H9 (cell line): ENCODE results near the gene TPTE2. TPM values are rescaled to one million over a fixed set of nuclear protein-coding genes. Genes with fewer than 3 reads are reported as not detected.

Experiments
- DNase-seq: peaks from one replicate; pipeline ENCODE4 v3.0.0-alpha.2; 2017
- H2AFZ ChIP-seq: one replicate; pipeline ENCODE4 v1.6.1; 2013; ENCODE audit warnings: mild to moderate bottlenecking, low read length, control low read depth, moderate library complexity
- H2AK5ac ChIP-seq: 2 replicates; pipeline ENCODE4 v1.6.1; 2013; ENCODE audit warnings: low read length, control low read depth, mixed read lengths; ENCODE audit not compliant: insufficient read length
- H2BK120ac ChIP-seq: one replicate; pipeline ENCODE4 v1.6.1; 2013; ENCODE audit warnings: low read depth, mild to moderate bottlenecking, low read length, control low read depth, inconsistent platforms; ENCODE audit not compliant: poor library complexity, severe bottlenecking
- H2BK12ac ChIP-seq: 2 replicates; pipeline ENCODE4 v1.6.1; 2013; ENCODE audit warnings: low read length, control low read depth, mixed read lengths, low read depth; ENCODE audit not compliant: insufficient read length
- H2BK15ac ChIP-seq: 2 replicates; pipeline ENCODE4 v1.6.1; 2013; ENCODE audit warnings: low read depth, low read length, control low read depth
- H2BK20ac ChIP-seq: one replicate; pipeline ENCODE4 v1.6.1; 2013; ENCODE audit warnings: low read depth, mild to moderate bottlenecking, low read length, control low read depth, inconsistent platforms; ENCODE audit not compliant: poor library complexity, severe bottlenecking
- H2BK5ac ChIP-seq: 2 replicates; pipeline ENCODE4 v1.6.1; 2013; ENCODE audit warnings: low read length, control low read depth, mixed read lengths; ENCODE audit not compliant: insufficient read length
- H3K14ac ChIP-seq: 2 replicates; pipeline ENCODE4 v1.6.1; 2013; ENCODE audit warnings: low read length, control low read depth; ENCODE audit not compliant: insufficient read depth
- H3K18ac ChIP-seq: 2 replicates; pipeline ENCODE4 v1.6.1; 2013; ENCODE audit warnings: low read depth, mild to moderate bottlenecking, mixed read lengths, low read length, control low read depth; ENCODE audit not compliant: insufficient read length
- H3K23ac ChIP-seq: 2 replicates; pipeline ENCODE4 v1.6.1; 2013; ENCODE audit warnings: low read length, control low read depth, mixed read lengths, low read depth; ENCODE audit not compliant: insufficient read length
- H3K23me2 ChIP-seq: 2 replicates; pipeline ENCODE4 v1.6.1; 2013; ENCODE audit warnings: low read depth, mild to moderate bottlenecking, mixed read lengths, low read length, control low read depth; ENCODE audit not compliant: insufficient read length, poor library complexity, severe bottlenecking
- H3K27ac ChIP-seq: 2 replicates; pipeline ENCODE4 v1.5.1; 2013; ENCODE audit warnings: low read length, control low read depth, mixed read lengths, low read depth; ENCODE audit not compliant: insufficient read length
- H3K27me3 ChIP-seq: 2 replicates; pipeline ENCODE4 v1.6.1; 2013; ENCODE audit warnings: low read length, control low read depth, inconsistent platforms; ENCODE audit not compliant: insufficient read depth
- H3K4ac ChIP-seq: 2 replicates; pipeline ENCODE4 v1.6.1; 2013; ENCODE audit warnings: low read depth, mild to moderate bottlenecking, control low read depth, inconsistent platforms, low read length, moderate library complexity
- H3K4me1 ChIP-seq: 2 replicates; pipeline ENCODE4 v1.6.1; 2013; ENCODE audit warnings: low read length, control low read depth, inconsistent platforms; ENCODE audit not compliant: insufficient read depth
- H3K4me2 ChIP-seq: 2 replicates; pipeline ENCODE4 v1.6.1; 2013; ENCODE audit warnings: low read length, control low read depth, mixed read lengths; ENCODE audit not compliant: insufficient read length, insufficient read depth
- H3K56ac ChIP-seq: 2 replicates; pipeline ENCODE4 v1.6.1; 2013; ENCODE audit warnings: low read depth, mild to moderate bottlenecking, mixed read lengths, low read length, control low read depth; ENCODE audit not compliant: insufficient read length
- H3K79me1 ChIP-seq: 2 replicates; pipeline ENCODE4 v1.6.1; 2013; ENCODE audit warnings: low read depth, mild to moderate bottlenecking, moderate library complexity, low read length, control low read depth, inconsistent platforms; ENCODE audit not compliant: insufficient read depth, poor library complexity, severe bottlenecking
- H3K79me2 ChIP-seq: 2 replicates; pipeline ENCODE4 v1.6.1; 2013; ENCODE audit warnings: low read length, control low read depth, inconsistent platforms; ENCODE audit not compliant: insufficient read depth
- H3K9ac ChIP-seq: 2 replicates; pipeline ENCODE4 v1.6.1; 2013; ENCODE audit warnings: low read length, control low read depth, mixed read lengths; ENCODE audit not compliant: insufficient read length; ENCODE audit errors: extremely low read depth
- H3K9me3 ChIP-seq: one replicate; pipeline ENCODE4 v1.6.1; 2013; ENCODE audit warnings: low read depth, low read length, inconsistent platforms; ENCODE audit not compliant: control insufficient read depth
- H3T11ph ChIP-seq: one replicate; pipeline ENCODE4 v1.6.1; 2013; ENCODE audit warnings: mild to moderate bottlenecking, low read length, control low read depth, inconsistent platforms
- H4K20me1 ChIP-seq: one replicate; pipeline ENCODE4 v1.6.1; 2013; ENCODE audit not compliant: control insufficient read depth, insufficient read length, insufficient read depth
- H4K5ac ChIP-seq: 2 replicates; pipeline ENCODE4 v1.6.1; 2013; ENCODE audit warnings: low read depth, mild to moderate bottlenecking, mixed read lengths, low read length, control low read depth; ENCODE audit not compliant: insufficient read length
- H4K8ac ChIP-seq: replicated peaks from 2 replicates; pipeline ENCODE4 v1.6.1; 2013; ENCODE audit warnings: low read length, control low read depth, mixed read lengths, low read depth; ENCODE audit not compliant: insufficient read length
- H4K91ac ChIP-seq: 2 replicates; pipeline ENCODE4 v1.6.1; 2013; ENCODE audit warnings: low read depth, mild to moderate bottlenecking, moderate library complexity, mixed read lengths, low read length, control low read depth; ENCODE audit not compliant: insufficient read length
- H3K27ac Mint-ChIP-seq, 3 experiments: 2 replicates in 2 of 3; 3 replicates in 1 of 3; pipeline ENCODE4 v1.8.0; 2020 to 2021; ENCODE audit warnings: mixed read lengths in 3 of 3, mild to moderate bottlenecking in 1 of 3, moderate library complexity in 1 of 3
- H3K27me3 Mint-ChIP-seq: 2 replicates; pipeline ENCODE4 v1.8.0; 2021; ENCODE audit warnings: low read depth, mild to moderate bottlenecking, moderate library complexity, mixed read lengths
- H3K36me3 Mint-ChIP-seq, 3 experiments: 2 replicates in 2 of 3; 3 replicates in 1 of 3; pipeline ENCODE4 v1.8.0; 2020 to 2021; ENCODE audit warnings: low read depth in 3 of 3, mixed read lengths in 3 of 3; ENCODE audit not compliant: insufficient read depth in 1 of 3
- H3K4me1 Mint-ChIP-seq, 2 experiments: 2 replicates each; pipeline ENCODE4 v1.8.0; 2020; ENCODE audit warnings: mixed read lengths in 2 of 2
- H3K4me3 Mint-ChIP-seq, 2 experiments: 2 replicates in 1 of 2; 3 replicates in 1 of 2; pipeline ENCODE4 v1.8.0; 2020 to 2021; ENCODE audit warnings: mild to moderate bottlenecking in 2 of 2, mixed read lengths in 2 of 2, moderate library complexity in 1 of 2
- H3K9me3 Mint-ChIP-seq, 2 experiments: 2 replicates in 1 of 2; 3 replicates in 1 of 2; pipeline ENCODE4 v1.8.0; 2020; ENCODE audit warnings: mild to moderate bottlenecking in 2 of 2, mixed read lengths in 2 of 2, moderate library complexity in 1 of 2
- CTCF ChIP-seq: fragments of 200-600 bp; sonication (generic); conservative IDR thresholded peaks from 3 replicates; pipeline ENCODE4 v1.8.0; 2021; ENCODE audit warnings: antibody characterized with exemption, mild to moderate bottlenecking
- total RNA-seq: library from RNA; stranded (reverse); gene quantifications from 2 replicates; pipeline ENCODE4 v1.2.1, GENCODE V29; 2021

The TPTE2 gene
- total RNA-seq, 1 experiment from 2014 or later = not detected

DNA sequence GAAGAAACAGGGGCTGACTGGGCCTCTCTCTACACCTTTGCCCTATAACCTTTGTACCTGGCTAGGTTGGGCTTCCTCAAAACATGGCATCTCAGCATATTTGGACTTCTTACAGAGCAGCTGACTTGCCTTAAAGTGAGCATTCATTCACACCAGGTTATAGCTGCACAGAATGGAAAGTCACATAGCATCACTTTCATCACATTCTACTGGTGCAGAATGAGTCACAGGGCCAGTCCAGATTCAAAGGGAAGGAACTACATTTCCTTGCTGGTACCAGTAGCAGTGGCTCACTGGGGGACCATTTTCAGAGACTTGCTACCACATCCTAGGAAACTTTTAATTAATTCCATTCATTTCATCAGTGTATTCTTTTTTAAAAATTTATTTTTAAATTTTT lies 20.3 kb upstream of the TPTE2 start:
- no peaks in the 10 kb centered on the region for H3K23me2 ChIP-seq
- H4K8ac ChIP-seq = no peak overlapping the region
- H3K18ac ChIP-seq = no peak overlapping the region
- peaks cover 39% of the 10 kb centered on the region for H3K9me3 ChIP-seq
- H3K27ac ChIP-seq = no peak overlapping the region
- Mint-ChIP-seq H3K27ac (no peak overlapping the region), H3K27me3 (no peaks in the 10 kb centered on the region), H3K36me3 (peaks cover 0 to 7% (median 0%) of the 10 kb centered on the region in 3 experiments; a peak in 3 of 7 replicates), H3K9me3 (peaks cover 74 to 75% of the 10 kb centered on the region in 2 experiments), H3K4me3 (no peak overlapping the region), H3K4me1 (no peaks in the 10 kb centered on the region)
- no peak overlapping the region for H3K4ac ChIP-seq
- H2BK12ac ChIP-seq = no peak overlapping the region
- H2BK15ac ChIP-seq = no peak overlapping the region
- H3K4me1 ChIP-seq = no peaks in the 10 kb centered on the region
- H3K27me3 ChIP-seq = no peaks in the 10 kb centered on the region
- H4K5ac ChIP-seq = no peak overlapping the region
- H2BK20ac ChIP-seq = no peak overlapping the region
- no peaks in the 10 kb centered on the region for H4K20me1 ChIP-seq
- no peak overlapping the region for H2AK5ac ChIP-seq
- H3K79me2 ChIP-seq = no peaks in the 10 kb centered on the region
- H2BK5ac ChIP-seq = no peak overlapping the region
- H3K9ac ChIP-seq = no peak overlapping the region
- no peak overlapping the region for H3K14ac ChIP-seq
- no peak overlapping the region for H3T11ph ChIP-seq
- H3K56ac ChIP-seq = no peak overlapping the region
- H4K91ac ChIP-seq = no peak overlapping the region
- DNase-seq = no peak
- H2BK120ac ChIP-seq = no peak overlapping the region
- H3K79me1 ChIP-seq = no peaks in the 10 kb centered on the region
- no peak overlapping the region for H3K23ac ChIP-seq
- no peak overlapping the region for H2AFZ ChIP-seq
- H3K4me2 ChIP-seq = no peak overlapping the region
- TF ChIP-seq CTCF = no peak
